Germinal center (tissue), 1 donor: ENCODE data around the gene AP5B1.
A peak's percentile ranks its signal among the peaks of the same experiment; 100 is the strongest.

Source experiments
- DNase-seq: peaks from one replicate; pipeline ENCODE4 v3.0.0; 2012; ENCODE audit warnings: mixed read lengths, low spot score

The AP5B1 gene, protein sequence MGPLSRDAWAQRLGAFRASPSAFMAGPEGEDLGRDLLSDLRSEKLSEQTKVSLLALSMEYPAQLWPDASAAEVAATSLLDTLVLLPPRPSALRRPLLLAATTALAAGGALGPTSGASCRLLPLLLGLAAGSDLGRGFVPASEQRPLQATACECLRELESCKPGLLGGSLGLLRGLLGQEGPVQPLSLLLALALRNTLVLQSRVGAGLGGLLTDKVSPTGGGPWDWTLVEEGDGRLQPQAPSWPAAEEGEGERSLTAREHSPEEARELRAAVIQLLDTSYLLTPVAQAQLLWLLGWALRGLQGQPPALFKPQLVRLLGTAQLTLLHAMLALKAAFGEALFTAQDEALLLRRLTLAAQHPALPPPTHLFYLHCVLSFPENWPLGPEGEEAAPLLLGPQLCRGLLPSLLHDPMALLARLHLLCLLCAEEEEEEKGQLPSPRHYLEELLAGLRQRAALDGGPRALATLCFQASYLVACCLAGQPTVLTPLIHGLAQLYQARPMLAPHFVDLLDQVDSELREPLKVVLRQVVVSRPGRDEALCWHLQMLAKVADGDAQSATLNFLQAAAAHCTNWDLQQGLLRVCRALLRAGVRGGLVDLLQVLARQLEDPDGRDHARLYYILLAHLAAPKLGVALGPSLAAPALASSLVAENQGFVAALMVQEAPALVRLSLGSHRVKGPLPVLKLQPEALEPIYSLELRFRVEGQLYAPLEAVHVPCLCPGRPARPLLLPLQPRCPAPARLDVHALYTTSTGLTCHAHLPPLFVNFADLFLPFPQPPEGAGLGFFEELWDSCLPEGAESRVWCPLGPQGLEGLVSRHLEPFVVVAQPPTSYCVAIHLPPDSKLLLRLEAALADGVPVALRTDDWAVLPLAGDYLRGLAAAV

DNA sequence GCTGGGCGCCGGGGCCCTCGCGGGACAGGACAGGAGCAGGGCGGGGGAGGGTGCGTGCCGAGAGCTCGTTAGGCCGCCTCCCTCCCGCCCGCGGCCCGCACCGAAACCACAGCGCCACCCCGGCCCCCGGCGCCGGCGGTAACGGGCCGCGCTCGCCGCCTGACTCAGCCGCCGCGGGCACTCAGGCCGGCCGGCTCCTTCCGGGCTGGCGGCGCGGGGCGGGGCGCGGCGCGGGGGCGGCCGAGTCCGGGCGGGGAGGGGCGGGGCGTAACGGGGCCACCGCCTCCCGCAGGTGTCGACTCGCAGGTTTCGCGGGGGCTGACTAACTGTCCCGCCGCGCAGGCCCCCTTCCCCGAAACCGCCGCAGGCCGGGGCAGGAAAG, at the start of gene AP5B1:
Gene AP5B1, minus strand, starts transcription at position 207 of the 382 bp plus-strand sequence. CDS start 385 bp downstream, outside the sequence.
- DNase-seq = peak; percentile 89

- DNase-seq = no peak
These were observed 48.7 kb upstream of the AP5B1 start for GRCh38 chr11:65829459-65829858.

DNA sequence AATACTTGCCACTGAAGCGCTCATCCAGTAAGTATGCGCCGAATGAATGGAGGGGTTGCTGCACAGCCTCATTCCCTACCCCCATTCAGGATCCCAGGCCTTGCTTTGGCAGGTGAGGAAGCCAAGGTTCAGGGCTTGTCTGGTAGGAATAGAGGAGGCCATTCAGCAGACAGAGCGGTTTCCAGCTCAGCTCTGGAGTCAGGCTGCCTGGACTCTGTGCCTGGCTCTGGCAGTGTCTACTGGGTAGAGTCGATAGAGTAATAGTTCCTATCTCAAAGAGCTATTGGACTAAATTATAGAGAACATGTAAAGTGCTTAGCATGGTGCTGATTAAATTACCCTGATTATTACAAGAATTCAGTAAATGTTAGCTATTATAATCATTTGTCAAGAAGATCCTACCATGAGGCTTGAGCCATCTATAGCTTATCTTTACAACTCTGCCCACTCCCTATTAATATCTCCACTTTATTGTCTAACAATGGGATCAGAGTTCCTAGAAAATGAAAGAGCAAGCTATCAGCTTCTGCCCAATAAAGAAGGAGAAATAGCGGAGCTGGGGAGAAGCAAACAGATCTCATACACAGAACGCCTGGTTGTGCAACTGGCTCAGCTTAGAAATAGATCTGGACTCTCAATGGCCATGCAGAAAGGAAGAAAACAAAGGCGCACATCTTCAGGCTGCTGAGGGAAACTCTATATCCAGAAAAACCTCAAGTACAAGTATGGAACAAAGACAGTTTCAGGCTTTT, 46.4 kb upstream of the AP5B1 start:
- DNase-seq = no peak

DNA sequence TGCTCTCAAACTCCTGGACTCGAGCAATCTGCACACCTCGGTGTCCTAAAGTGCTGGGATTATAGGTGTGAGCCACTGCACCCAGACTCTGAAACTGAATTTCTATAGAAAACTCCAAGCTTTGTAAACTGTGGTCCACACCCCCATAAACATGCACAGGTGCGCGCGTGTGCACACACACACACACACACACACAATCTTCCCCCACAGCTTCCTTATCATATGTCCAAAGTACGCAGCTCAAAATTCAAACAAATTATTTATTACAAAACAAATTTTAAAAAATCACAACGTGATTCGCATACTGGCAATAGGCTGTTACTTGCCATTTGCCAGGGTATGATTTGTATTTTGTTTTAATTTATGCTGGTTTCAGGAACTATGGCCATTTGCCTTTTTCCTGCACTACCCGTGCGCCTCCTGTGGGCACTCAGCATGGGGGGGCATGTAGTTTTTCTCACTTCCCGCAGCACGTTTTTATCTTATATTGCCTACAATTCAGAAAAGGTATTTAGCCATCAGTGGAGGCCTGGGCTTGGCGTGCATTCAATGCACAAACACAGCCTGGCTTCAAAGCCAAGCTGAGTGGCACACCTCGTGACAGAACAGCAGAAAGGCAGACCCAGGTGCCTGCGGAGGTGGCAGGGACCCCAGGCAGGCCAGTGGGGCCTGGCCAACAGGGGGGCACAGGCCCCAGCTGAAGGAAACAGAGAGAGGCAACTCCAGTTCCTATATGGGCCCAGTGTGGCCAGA, 42.2 kb upstream of the AP5B1 start:
- no peak for DNase-seq

DNA sequence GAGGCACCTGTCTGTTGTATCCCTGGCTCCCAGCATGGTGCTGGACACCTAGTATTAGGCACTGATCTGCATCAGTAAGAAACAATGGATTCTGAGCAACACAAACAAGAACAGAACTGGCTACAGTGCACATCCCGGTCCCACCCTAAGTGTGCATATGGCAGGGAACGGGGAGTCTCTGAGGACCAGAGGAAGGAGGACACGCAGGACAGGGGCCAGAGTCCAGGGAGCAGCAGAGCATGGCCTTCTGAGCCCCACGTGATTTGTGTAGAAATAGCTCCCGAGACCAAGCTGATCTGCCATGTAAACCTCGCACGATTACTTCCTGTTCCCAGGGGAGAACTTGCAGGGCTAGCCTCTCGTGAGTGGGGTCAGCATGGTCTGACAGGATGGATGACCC, 40.3 kb upstream of the AP5B1 start:
- no peak for DNase-seq

DNA sequence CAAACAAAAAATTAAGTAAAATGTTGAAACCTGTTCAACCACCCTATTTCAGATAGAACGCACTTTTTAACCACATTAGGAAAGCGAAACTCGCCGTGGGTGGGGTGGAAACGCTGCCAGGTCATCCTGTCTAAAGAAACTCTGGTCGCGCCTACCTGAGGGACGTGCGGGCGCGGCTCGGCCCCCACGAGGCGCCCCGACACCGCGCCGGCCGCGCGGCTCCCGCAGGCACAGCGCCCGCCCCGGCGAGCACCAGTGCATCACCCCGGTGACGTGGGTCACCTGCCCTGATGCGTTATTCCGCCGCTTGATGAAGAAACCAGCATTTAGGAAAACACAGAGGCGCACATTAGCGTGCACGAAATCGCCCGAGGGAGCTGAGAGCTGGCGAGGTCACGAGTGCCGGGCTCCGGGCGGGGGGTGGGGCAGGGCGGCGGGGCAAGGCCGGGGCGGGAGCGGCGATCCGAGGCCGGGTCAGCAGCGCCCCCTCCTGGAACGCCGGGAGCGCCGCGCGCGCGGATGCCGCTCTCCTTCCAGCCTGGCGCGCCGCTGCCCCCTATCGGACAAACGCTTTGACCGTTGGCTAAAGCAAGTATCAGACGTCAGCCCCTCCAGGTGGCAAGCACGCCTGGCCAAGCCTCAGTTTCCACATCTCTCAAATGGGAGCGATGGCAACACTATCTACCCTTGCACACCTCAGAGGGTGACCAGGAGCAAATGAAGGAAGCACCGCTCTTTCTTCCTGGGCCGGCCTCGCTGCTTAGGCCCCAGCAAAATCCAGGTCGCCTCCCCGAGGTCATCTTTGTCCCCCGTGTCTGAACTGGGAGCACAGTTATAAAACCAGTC, 37.3 kb upstream of the AP5B1 start:
- peak; percentile 93 for DNase-seq

GRCh38 chr11:65817312-65817834, 36.6 kb upstream of the AP5B1 start:
- no peak for DNase-seq

GRCh38 chr11:65816696-65817095, 35.9 kb upstream of the AP5B1 start:
- no peak for DNase-seq

DNA sequence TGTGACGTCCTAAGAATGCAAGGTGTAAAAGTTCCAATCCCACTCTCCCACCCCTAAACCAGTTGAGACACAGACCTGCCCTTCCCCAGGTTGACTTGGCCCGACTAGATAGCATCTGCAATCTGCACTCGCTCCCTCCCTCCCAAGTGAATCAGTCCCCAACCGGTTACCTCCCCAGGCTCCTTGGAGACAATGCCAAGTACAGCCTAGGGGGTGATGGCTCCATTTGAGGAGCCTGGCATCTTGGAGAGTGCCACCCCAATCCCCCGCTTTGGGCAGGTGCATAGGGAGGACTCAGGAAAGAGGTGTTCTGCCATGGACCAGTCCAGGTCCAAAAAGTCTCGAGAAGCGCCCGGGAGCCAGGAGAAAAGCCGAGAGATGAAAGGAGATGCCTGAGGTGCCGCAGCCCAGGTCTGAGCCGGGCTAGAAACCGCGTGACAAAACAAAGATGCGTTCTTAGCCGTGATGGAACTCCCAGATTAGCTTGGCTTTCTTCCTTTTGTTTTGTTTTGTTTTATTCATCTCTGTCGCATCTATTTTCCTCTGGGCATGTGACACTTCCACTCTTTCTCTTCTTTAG, 34.3 kb upstream of the AP5B1 start:
- no peak for DNase-seq

DNA sequence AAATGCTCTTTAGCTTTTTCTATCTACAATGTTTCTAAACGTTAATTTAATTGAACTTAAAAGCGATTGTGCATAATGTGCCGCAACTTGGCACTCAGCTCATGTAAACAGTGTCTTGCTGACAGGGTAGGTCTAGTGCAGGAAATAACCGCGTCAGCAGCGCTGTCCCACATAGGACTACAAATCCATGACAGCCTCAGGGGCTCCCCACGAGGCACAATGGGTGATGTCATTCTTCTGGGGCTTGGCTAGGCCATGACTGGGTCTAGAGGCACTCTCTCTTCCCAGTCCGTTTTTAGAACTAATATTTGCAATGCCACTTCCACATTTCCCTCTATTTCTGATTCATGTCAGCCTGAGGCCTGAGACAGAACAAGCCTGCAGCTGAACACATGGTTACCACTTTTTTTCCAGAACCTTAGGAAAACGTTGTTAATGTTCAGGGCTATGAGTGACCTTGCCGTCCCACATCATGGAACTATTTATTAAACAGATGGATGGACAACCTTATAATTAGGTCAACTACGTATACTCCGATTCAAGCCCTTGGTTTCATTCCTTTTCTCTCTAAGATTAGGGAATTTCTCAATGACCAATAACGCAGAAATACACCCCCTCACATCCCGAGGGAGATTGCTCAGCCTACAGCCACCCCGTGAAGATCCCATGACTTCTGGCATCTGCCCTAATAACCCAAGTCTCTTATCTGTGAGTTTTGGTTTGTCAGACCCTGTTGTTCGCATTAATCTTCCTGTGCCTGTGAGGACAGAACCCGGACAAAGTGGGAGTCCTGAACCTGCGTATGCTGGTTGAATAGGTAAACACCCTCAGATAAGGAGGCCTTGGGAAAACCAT, 33.6 kb upstream of the AP5B1 start:
- no peak for DNase-seq

DNA sequence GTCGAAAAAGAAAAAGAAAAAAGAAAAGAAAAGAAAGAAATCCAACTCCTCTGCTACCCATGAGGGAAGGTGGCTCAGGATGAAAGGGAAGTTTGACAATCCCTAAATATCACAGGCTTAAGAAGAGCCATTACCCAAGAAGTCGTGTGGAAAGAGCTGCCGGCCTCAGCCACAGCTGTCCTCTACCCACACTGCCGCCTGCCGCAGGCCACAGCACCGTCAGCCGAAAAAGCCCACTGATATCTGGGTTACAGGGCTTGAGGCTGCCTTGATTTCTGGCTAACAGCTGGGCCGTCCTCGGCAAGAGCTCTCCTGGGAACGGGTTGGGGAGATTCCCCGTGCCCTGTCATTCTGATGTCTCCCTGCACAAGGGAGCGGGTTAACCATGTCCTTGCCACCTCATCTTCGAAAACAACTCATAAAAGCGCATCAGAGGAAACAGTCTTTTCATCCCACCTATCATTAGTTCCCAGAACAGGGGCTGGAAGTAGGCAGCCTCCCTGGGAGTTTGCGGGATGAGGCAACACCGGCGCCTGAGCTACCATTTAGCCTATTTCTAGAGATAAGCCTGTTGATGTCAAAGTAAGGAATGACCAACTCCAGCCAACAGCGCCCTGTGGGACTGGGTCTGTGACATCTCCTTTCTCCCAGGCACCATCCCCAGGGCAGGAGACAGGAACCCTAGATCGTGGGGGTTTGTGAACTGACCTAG, 31.1 kb upstream of the AP5B1 start:
- DNase-seq = no peak

DNA sequence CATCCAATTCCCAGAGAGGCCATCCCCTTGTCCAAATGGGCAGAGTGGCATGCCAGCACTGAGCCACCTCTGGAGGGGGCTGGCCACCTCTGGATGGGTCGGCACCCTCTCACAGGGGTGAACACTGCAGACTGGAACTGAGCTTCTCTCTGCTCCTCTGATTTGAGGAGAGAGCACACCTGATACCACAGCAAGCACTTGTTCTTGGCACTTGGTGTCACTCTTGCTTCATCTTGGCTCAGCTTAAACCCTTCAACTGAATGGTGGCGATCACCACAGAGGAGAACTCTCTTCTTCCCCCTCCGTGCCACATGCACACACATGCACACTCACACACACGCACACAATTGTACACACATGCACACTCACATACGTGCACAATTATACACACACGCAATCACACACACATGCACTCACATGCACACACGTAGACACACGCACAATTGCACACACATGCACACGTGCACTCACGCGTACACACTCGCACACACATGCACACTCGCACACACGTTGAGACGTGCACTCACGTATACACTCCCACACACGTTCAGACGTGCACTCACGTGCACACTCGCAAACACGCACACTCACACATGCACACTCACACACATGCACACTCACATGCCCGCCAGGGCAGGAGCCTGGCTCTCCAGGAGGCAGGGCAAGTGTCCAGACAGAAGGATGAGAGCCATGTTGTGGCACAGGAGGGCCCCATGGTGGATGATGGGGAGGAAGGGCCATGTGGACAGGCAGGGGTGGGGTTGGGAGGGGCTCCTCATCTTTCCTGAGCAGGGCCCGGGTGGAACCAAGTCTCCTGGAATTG, 29.5 kb upstream of the AP5B1 start:
- DNase-seq = no peak

GRCh38 chr11:65809496-65809895, 28.7 kb upstream of the AP5B1 start:
- DNase-seq = no peak

DNA sequence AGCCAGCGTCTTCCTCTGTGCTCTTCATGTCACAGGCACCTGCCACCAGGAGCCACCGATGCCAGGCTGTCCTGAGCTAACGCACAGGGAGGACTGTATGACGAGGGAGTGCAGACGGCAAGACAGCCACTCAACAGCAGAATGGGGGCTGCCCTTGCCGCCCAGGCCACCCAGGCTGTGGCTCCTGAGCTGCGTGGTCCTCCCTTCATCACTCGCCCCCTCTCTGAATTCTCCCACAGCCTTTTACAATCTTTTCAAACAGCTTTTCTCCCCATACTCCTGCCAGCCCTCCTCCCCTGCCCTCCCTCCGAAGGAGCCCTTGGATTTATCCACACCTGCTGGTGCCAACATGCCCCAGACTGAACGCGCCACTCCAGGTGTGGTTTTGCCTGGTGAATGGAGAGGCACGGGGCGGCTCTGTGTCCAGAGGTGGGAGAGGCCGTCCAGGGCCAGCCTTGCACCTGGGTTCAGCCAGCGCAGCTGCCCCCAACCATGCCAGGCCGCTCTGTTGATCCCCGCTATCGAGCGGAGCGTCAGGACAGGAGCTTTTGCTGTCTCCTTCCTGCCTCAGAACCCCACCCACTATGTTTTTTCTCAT, 28.1 kb upstream of the AP5B1 start:
- DNase-seq = no peak

- no peak for DNase-seq
These were observed 26.2 kb upstream of the AP5B1 start for GRCh38 chr11:65806979-65807378.

DNA sequence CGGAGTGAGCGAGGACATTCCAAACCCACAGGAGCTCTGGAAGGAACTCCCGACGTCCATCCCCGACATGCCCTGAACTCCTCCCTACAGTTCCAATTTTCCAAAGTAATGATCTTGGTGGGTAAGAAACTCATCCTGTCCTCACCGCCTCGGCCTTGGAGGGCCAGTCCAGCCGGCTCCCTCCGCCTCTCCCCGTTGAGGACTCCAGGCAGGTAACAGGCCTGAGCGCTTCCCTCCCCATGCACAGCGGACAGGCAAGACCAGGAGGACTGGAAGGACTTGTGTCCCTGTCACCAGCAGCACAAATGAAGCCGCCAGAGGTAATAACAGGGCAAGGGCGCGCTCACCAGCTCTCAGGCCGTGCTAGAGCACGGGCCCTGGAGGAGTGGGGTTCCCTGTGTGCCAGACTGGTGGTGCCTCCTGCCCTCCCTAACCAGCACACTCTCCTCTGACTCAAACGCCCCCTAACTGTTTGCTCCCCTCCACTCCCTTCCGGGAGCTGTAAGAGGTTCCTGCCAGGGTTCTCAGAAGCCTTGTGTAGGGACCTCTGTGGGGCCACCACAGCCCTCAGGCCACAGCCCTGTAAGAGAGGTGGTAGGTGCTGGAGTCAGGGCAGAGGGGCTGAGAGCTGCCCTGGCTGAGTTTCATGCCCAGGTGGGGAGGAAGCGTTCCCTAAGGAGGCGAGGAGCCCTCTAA, 23.2 kb upstream of the AP5B1 start:
- DNase-seq = no peak

- DNase-seq = no peak
These were observed 22.1 kb upstream of the AP5B1 start for GRCh38 chr11:65802841-65803240.
